Measurements from ENCODE around the gene ILKAP. TPM values are rescaled to one million over a fixed set of nuclear protein-coding genes. Genes with fewer than 3 reads are reported as not detected.

ILKAP gene
- polyA plus RNA-seq, 3 donors = 23.2 to 44.2 (median 29.3) TPM

GRCh38 chr2:238250896-238251295, 47.4 kb upstream of the ILKAP start:
- H3K27ac Mint-ChIP-seq = no peak overlapping the region
- 95% methylated on average over 7 of the region's 7 CpGs for WGBS (ENCODE audit: insufficient coverage)
- DNase-seq = no peak
- no peak overlapping the region for H3K9ac ChIP-seq (ENCODE audit: insufficient read depth, low read length, poor library complexity, severe bottlenecking)
- no peak overlapping the region for H3K4me3 Mint-ChIP-seq
- peaks cover 50 to 85% of the 10 kb centered on the region in 2 donors for H3K36me3 ChIP-seq (replicated peaks in 1 of 2; ENCODE audit: control insufficient read depth in 1 of 2, insufficient read depth in 2 of 2, low read length in 2 of 2)
- H3K4me1 Mint-ChIP-seq = peaks cover 4% of the 10 kb centered on the region
- no peaks in the 10 kb centered on the region for H3K9me3 Mint-ChIP-seq
- H3K27ac ChIP-seq (ENCODE audit: low read depth in 1 of 2, low read length in 2 of 2) = no peak overlapping the region
- H3K27me3 ChIP-seq (ENCODE audit: control insufficient read depth in 2 of 2, insufficient read depth in 2 of 2, low read length in 2 of 2) = no peaks in the 10 kb centered on the region
- peaks cover 74 to 89% of the 10 kb centered on the region in 2 donors for H3K36me3 Mint-ChIP-seq
- H3K79me2 ChIP-seq (ENCODE audit: insufficient read depth, low read length) = no peaks in the 10 kb centered on the region
- peaks cover 0 to 4% (median 2%) of the 10 kb centered on the region in 3 donors for H3K27me3 Mint-ChIP-seq (ENCODE audit: low read depth in 3 of 3)
- no peak overlapping the region for H3K4me2 ChIP-seq (replicated peaks; ENCODE audit: extremely low read depth, low read length, poor library complexity, severe bottlenecking)
- H4K20me1 ChIP-seq (ENCODE audit: insufficient read depth, low read length) = no peaks in the 10 kb centered on the region
- intact Hi-C loops (cut with micrococcal nuclease) = no loop called here
- TF ChIP-seq CTCF (IDR thresholded peaks at IDR 0.05) = no peak
- H3K4me1 ChIP-seq (ENCODE audit: control insufficient read depth in 1 of 2, insufficient read depth in 2 of 2, low read length in 2 of 2) = no peaks in the 10 kb centered on the region
- no peak overlapping the region for H2AFZ ChIP-seq (ENCODE audit: insufficient read depth, low read depth, low read length, poor library complexity, severe bottlenecking)
- H3K4me3 ChIP-seq (replicated peaks in 1 of 3; ENCODE audit: low read depth in 2 of 3, low read length in 3 of 3) = no peak overlapping the region
- no peaks in the 10 kb centered on the region for H3K9me3 ChIP-seq (replicated peaks in 1 of 2; ENCODE audit: control insufficient read depth in 1 of 2, insufficient read depth in 1 of 2, low read length in 2 of 2)

DNA sequence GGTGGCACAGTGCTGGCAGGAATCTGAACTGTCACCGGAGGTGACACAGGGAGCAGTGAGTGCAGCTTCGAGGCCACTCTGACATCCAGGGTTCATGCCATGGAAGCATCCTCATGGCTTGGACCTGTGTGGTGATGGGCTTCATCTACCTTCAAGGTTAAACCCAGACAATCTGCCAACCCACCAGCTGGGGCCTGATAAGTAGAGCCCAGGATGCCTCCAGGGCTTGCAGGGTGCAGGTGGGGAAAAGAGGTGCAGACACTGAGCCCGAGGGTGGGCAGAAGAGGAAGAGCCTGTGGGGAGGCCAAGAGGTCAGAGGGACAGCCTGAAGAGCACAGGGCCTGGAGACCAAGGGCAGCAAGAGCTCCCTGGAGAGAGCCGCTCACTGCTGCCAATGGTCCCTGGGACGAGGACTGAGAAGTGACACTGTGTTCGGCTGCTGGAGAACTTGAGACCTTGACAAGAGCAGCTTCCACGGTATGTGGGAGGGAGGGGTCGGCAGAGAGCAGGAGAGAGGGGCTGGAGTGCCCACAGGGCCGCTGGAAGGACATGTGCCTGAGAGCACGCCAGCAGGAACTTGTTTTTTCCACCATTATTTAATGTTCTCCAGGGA, 44.5 kb upstream of the ILKAP start:
- Histone ChIP-seq H3K27ac (ENCODE audit: low read depth in 1 of 2, low read length in 2 of 2) (no peak overlapping the region), H2AFZ (ENCODE audit: insufficient read depth, low read depth, low read length, poor library complexity, severe bottlenecking) (no peak overlapping the region), H3K27me3 (ENCODE audit: control insufficient read depth in 2 of 2, insufficient read depth in 2 of 2, low read length in 2 of 2) (peaks cover 0 to under 1% of the 10 kb centered on the region in 2 donors), H3K36me3 (replicated peaks in 1 of 2; ENCODE audit: control insufficient read depth in 1 of 2, insufficient read depth in 2 of 2, low read length in 2 of 2) (peaks cover 40 to 71% of the 10 kb centered on the region in 2 donors), H3K4me2 (replicated peaks; ENCODE audit: extremely low read depth, low read length, poor library complexity, severe bottlenecking) (no peak overlapping the region), H3K9ac (ENCODE audit: insufficient read depth, low read length, poor library complexity, severe bottlenecking) (no peak overlapping the region), H4K20me1 (ENCODE audit: insufficient read depth, low read length) (no peaks in the 10 kb centered on the region), H3K9me3 (replicated peaks in 1 of 2; ENCODE audit: control insufficient read depth in 1 of 2, insufficient read depth in 1 of 2, low read length in 2 of 2) (no peaks in the 10 kb centered on the region), H3K79me2 (ENCODE audit: insufficient read depth, low read length) (no peaks in the 10 kb centered on the region), H3K4me3 (replicated peaks in 1 of 3; ENCODE audit: low read depth in 2 of 3, low read length in 3 of 3) (no peak overlapping the region), H3K4me1 (ENCODE audit: control insufficient read depth in 1 of 2, insufficient read depth in 2 of 2, low read length in 2 of 2) (no peaks in the 10 kb centered on the region)
- Mint-ChIP-seq H3K27me3 (ENCODE audit: low read depth in 3 of 3) (peaks cover 1 to 2% (median 2%) of the 10 kb centered on the region in 3 donors), H3K9me3 (no peaks in the 10 kb centered on the region), H3K36me3 (peaks cover 67 to 78% of the 10 kb centered on the region in 2 donors), H3K4me1 (peaks cover 4% of the 10 kb centered on the region), H3K4me3 (no peak overlapping the region), H3K27ac (peak overlapping the region in 3 of 7 donors; percentile 6 to 26 (median 10))
- TF ChIP-seq CTCF (IDR thresholded peaks at IDR 0.05) = no peak
- DNase-seq = no peak
- WGBS (ENCODE audit: insufficient coverage) = 93% methylated on average over 6 of the region's 10 CpGs
- intact Hi-C loops (cut with micrococcal nuclease) = no loop called here

Data from CD14-positive monocyte (primary cell).